K562 (cell line): ENCODE measurements around the gene NKX1-2. TPM values are rescaled to one million over a fixed set of nuclear protein-coding genes. Genes with fewer than 3 reads are reported as not detected.

Experiments used
- ATAC-seq: fragments of 200-7000 bp; cut with Tn5 transposase; 3 replicates; pipeline ENCODE4 v1.9.1; 2020; ENCODE audit warnings: moderate library complexity
- BruUV-seq: library from RNA; stranded (reverse); fragments of 400-500 nt; replicated peaks from 2 replicates; lab custom pipeline; 2021; lab: Mats Ljungman, UMichigan
- CTCF ChIA-PET: fragments of 300-600 bp; formaldehyde crosslinking; extraction: SDS; loops from one replicate; lab custom pipeline; 2021; ENCODE audit warnings: low intra/inter-chr PET ratio; lab: Yijun Ruan, JAX
- POLR2A ChIA-PET: fragments of 300-600, 350-650 bp; sonication (Branson Sonifier 250); formaldehyde crosslinking; extraction: SDS; loops from one replicate; lab custom pipeline; 2021; ENCODE audit warnings: antibody characterized with exemption, inconsistent platforms; lab: Yijun Ruan, JAX
- DNase-seq, 4 experiments: peaks; one replicate each; pipeline versions ENCODE4 v3.0.0 to v3.0.0-alpha.2; 2011 to 2018; ENCODE audit warnings: low spot score in 3 of 4, mixed read lengths in 3 of 4; ENCODE audit errors: extremely low read depth in 1 of 4
- FAIRE-seq: peaks from 2 replicates; lab custom pipeline; 2011; peaks lifted over from hg19 to GRCh38; lab: Jason Lieb, UNC
- H2AFZ ChIP-seq: 2 replicates; pipeline ENCODE4 v1.6.0; 2011; ENCODE audit warnings: low read depth, low read length, control low read depth, inconsistent platforms
- H3K27ac ChIP-seq: fragments of 200-600 bp; 3 replicates; pipeline ENCODE4 v1.8.0; 2011; ENCODE audit warnings: low read depth, mild to moderate bottlenecking, control low read depth, inconsistent platforms, low read length, moderate library complexity, mixed read lengths; ENCODE audit errors: extremely low read depth
- H3K27me3 ChIP-seq, 2 experiments: fragments of 300-600 bp in 1 of 2; 2 replicates in 1 of 2; 3 replicates in 1 of 2; pipeline versions ENCODE4 v1.6.0 to v1.8.0; 2011; ENCODE audit warnings: inconsistent platforms in 2 of 2, low read length in 2 of 2, mild to moderate bottlenecking in 1 of 2, mixed read lengths in 1 of 2, moderate library complexity in 1 of 2; ENCODE audit not compliant: control insufficient read depth in 2 of 2, insufficient read depth in 2 of 2
- H3K36me3 ChIP-seq: fragments of 300-600 bp; 3 replicates; pipeline ENCODE4 v1.8.0; 2011; ENCODE audit warnings: mild to moderate bottlenecking, low read length, inconsistent platforms; ENCODE audit not compliant: control insufficient read depth, insufficient read depth
- H3K4me1 ChIP-seq, 2 experiments: fragments of 200-600 bp in 1 of 2; replicated peaks in 1 of 2; 2 replicates in 1 of 2; 3 replicates in 1 of 2; pipeline versions ENCODE4 v1.5.1 to v1.8.0; 2011; ENCODE audit warnings: inconsistent platforms in 2 of 2, low read length in 2 of 2, mild to moderate bottlenecking in 1 of 2, mixed read lengths in 1 of 2, moderate library complexity in 1 of 2; ENCODE audit not compliant: control insufficient read depth in 2 of 2, insufficient read depth in 2 of 2
- H3K4me2 ChIP-seq: 2 replicates; pipeline ENCODE4 v1.6.1; 2011; ENCODE audit warnings: low read length, control low read depth, inconsistent platforms, mixed read lengths; ENCODE audit not compliant: insufficient read depth
- H3K4me3 ChIP-seq: fragments of 200-600 bp; sonication (generic), shearing (Covaris generic); 2 replicates; pipeline ENCODE4 v1.5.1; 2016; ENCODE audit warnings: control low read depth, inconsistent platforms
- H3K79me2 ChIP-seq: fragments of 200-600 bp; 3 replicates; pipeline ENCODE4 v1.8.0; 2011; ENCODE audit warnings: low read length, inconsistent platforms; ENCODE audit not compliant: control insufficient read depth, insufficient read depth
- H3K9ac ChIP-seq, 2 experiments: 2 replicates each; pipeline versions ENCODE4 v1.6.0 to v1.6.1; 2011; ENCODE audit warnings: low read depth in 2 of 2, low read length in 2 of 2, control low read depth in 1 of 2, inconsistent platforms in 1 of 2, mild to moderate bottlenecking in 1 of 2, mixed read lengths in 1 of 2; ENCODE audit not compliant: insufficient read depth in 1 of 2
- H3K9me1 ChIP-seq: one replicate; pipeline ENCODE4 v1.6.0; 2011; ENCODE audit warnings: inconsistent platforms, mild to moderate bottlenecking, low read length, moderate library complexity; ENCODE audit not compliant: control insufficient read depth, insufficient read depth
- H3K9me3 ChIP-seq: replicated peaks from 2 replicates; pipeline ENCODE4 v1.5.1; 2011; ENCODE audit warnings: low read depth, low read length, inconsistent platforms; ENCODE audit not compliant: control insufficient read depth, insufficient read depth
- H4K20me1 ChIP-seq: replicated peaks from 2 replicates; pipeline ENCODE4 v1.6.1; 2011; ENCODE audit warnings: low read length, inconsistent platforms, mixed read lengths; ENCODE audit not compliant: control insufficient read depth, insufficient read depth
- CBFA2T2 ChIP-seq: fragments of 450-650 bp; conservative IDR thresholded peaks from 2 replicates; pipeline ENCODE4 v1.6.1; 2017; ENCODE audit warnings: mild to moderate bottlenecking
- CBFA2T3 ChIP-seq: fragments of 450-650 bp; IDR thresholded peaks from 2 replicates; pipeline ENCODE4 v1.6.1; 2017
- GTF2E2 ChIP-seq: fragments of 200-800 bp; sonication (Bioruptor generic); IDR thresholded peaks from 2 replicates; pipeline ENCODE4 v1.6.1; 2016; ENCODE audit warnings: missing genetic modification characterization, missing compliant biosample characterization
- MAZ ChIP-seq, 2 experiments: fragments of 450-650 bp in 1 of 2; sonication (generic) in 1 of 2; formaldehyde crosslinking; IDR thresholded peaks in 1 of 2; conservative IDR thresholded peaks in 1 of 2; 2 replicates each; pipeline versions ENCODE4 v1.4.0 to v1.5.0; 2020; ENCODE audit warnings: mild to moderate bottlenecking in 1 of 2, missing genetic modification reagents in 1 of 2
- RCOR1 ChIP-seq, 2 experiments: IDR thresholded peaks; 2 replicates each; pipeline ENCODE4 v1.6.1; 2012; ENCODE audit warnings: low read depth in 2 of 2, low read length in 2 of 2, borderline replicate concordance in 1 of 2, improper control_type of control experiment in 1 of 2
- TBL1XR1 ChIP-seq, 2 experiments: IDR thresholded peaks; 2 replicates each; pipeline ENCODE4 v1.6.1; 2012; ENCODE audit warnings: improper control_type of control experiment in 2 of 2, low read length in 2 of 2, mild to moderate bottlenecking in 1 of 2
- TCF3 ChIP-seq: sonication (generic); formaldehyde crosslinking; IDR thresholded peaks from 2 replicates; pipeline ENCODE4 v1.4.0; 2020; ENCODE audit warnings: mild to moderate bottlenecking, missing genetic modification reagents
- ZFX ChIP-seq: sonication (generic); formaldehyde crosslinking; IDR thresholded peaks from 2 replicates; pipeline ENCODE4 v1.8.0; 2022; ENCODE audit warnings: mild to moderate bottlenecking, missing genetic modification reagents, moderate library complexity
- WGBS: fragments of 100-300 bp; shearing (Covaris generic); methylation state at CpG from one replicate; pipeline ENCODE4 v1.1.6; 2016; ENCODE audit warnings: low coverage, mixed read lengths; ENCODE audit not compliant: insufficient coverage; ENCODE audit errors: missing lambda C conversion rate; 5-methylcytosine and 5-hydroxymethylcytosine counted together
- in situ Hi-C: fragments of 300-500 bp; cut with MboI; formaldehyde crosslinking; loops from 4 replicates; pipeline ENCODE4 v1.15.0; 2018; ENCODE audit warnings: inconsistent platforms, mixed read lengths
- intact Hi-C: fragments of 100-400 bp; cut with micrococcal nuclease; formaldehyde crosslinking; loops from 2 replicates; pipeline ENCODE4 v1.14.2; 2022
- polyA plus RNA-seq, 8 experiments: library from polyadenylated mRNA; depleted of rRNA in 4 of 8; stranded (reverse) in 5 of 8; unstranded in 3 of 8; fragments of >200 nt; fragmentation: Nextera tagmentation in 2 of 8; fragmentation: Illumina TruSeq in 1 of 8; extraction: Ambion mirVana in 2 of 8; extraction: Trizol in 1 of 8; gene quantifications; 2 replicates each; pipeline versions ENCODE4 v1.2.1 to v1.2.3, GENCODE V29; 2011 to 2014; ENCODE audit warnings: inconsistent platforms in 1 of 8, missing spikeins in 1 of 8
- total RNA-seq, 7 experiments: library from RNA; depleted of rRNA in 6 of 7; stranded (reverse); fragments of >200 nt in 6 of 7; fragmentation: Illumina TruSeq in 2 of 7; extraction: Trizol in 2 of 7; gene quantifications; 2 replicates each; pipeline versions ENCODE4 v1.2.1 to v1.2.3, GENCODE V29; 2011 to 2021; ENCODE audit warnings: low replicate concordance in 1 of 7
- TF ChIP-seq, protein P1 (sequence below): sonication (generic); IDR thresholded peaks from 2 replicates; pipeline ENCODE4 v1.6.1; 2016
- TF ChIP-seq, protein P2 (sequence below): sonication (generic); formaldehyde crosslinking; IDR thresholded peaks from 2 replicates; pipeline ENCODE4 v1.8.0; 2022; ENCODE audit warnings: mild to moderate bottlenecking, missing genetic modification reagents

The NKX1-2 gene
- total and polyA plus RNA-seq, 9 of the 15 experiments (the other 6 are each of a cell fraction or from before 2014, with no cell fraction given), result not detected

DNA sequence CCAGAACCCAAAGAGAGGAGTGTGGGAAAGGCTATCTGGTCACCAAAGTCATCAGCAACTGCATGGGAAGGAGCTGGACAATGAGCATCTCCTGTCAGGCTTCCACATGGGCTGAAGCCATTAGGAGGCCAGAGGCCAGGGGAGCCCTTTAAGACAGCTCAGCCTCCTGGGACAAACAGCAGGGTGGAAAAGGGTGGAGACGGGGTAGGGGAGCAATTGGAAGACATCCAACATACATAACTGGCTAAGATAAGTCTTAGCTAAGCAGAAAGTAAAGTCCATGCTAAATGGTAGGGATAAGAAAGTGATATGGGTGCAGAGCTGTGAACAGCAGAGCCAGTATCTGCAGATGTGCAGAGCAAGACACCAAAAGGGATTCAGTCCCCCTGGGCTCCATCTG, 29.6 kb downstream of the NKX1-2 start (continued):
- TF ChIP-seq, protein P1, sequence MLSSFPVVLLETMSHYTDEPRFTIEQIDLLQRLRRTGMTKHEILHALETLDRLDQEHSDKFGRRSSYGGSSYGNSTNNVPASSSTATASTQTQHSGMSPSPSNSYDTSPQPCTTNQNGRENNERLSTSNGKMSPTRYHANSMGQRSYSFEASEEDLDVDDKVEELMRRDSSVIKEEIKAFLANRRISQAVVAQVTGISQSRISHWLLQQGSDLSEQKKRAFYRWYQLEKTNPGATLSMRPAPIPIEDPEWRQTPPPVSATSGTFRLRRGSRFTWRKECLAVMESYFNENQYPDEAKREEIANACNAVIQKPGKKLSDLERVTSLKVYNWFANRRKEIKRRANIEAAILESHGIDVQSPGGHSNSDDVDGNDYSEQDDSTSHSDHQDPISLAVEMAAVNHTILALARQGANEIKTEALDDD, result peak; percentile 68; the same call in 1 of the 2 replicates
- peak; percentile 85 for TF ChIP-seq CBFA2T3
- TF ChIP-seq RCOR1 (IDR thresholded peaks at IDR 0.05; ENCODE audit: borderline replicate concordance in 1 of 2, low read depth in 2 of 2, low read length in 2 of 2), result peak in 1 of 2 experiments; percentile 21; a peak in 1 of 4 replicates
- peak; percentile 30 for TF ChIP-seq ZFX (CRISPR knock-in tag)
- peak; percentile 75 for TF ChIP-seq CBFA2T2
- 0 out of 4 replicates have a peak, but pooled peaks of 1 of the 2 experiments have one; percentile 30 for TF ChIP-seq TBL1XR1 (IDR thresholded peaks at IDR 0.05; ENCODE audit: low read length in 2 of 2)
- peak; percentile 46 for TF ChIP-seq TCF3 (CRISPR knock-in tag)
- TF ChIP-seq GTF2E2 (tag), result no peak

DNA sequence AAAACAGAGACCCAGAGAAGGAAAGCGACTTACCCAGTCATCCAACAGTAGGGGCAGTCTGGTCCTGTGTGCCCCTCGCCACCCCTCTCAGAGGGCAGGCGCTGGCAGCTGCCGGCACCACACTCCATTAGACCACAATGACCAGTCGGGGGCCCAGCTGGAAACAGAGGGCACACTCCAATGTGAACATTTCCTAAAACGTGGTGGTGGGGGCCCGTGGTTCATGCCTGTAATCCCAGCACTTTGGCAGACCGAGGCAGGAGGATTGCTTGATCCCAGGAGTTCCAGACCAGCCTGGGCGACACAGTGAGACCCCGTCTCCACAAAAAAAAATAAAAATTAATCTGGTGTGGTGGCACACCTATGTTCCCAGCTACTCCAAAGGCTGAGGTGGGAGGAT, 30.2 kb downstream of the NKX1-2 start:
- 44% methylated on average over 7 of the region's 10 CpGs for WGBS
- Histone ChIP-seq H3K79me2 (peaks cover 41% of the 10 kb centered on the region), H3K9me3 (no peaks in the 10 kb centered on the region), H2AFZ (peak overlapping the region; percentile 79), H3K9ac (peak overlapping the region; percentile 63 to 83; a peak in 3 of 4 replicates), H3K36me3 (peaks cover 9% of the 10 kb centered on the region; the same call in 2 of the 3 replicates), H3K27ac (peak overlapping the region; percentile 75), H3K4me1 (peaks cover 43% of the 10 kb centered on the region in 2 experiments), H3K4me3 (peak overlapping the region; percentile 69), H4K20me1 (peaks cover 14% of the 10 kb centered on the region; the same call in 1 of the 2 replicates), H3K4me2 (peak overlapping the region; percentile 77), H3K27me3 (no peaks in the 10 kb centered on the region), H3K9me1 (no peaks in the 10 kb centered on the region)
- CTCF ChIA-PET, result no interaction called here
- POLR2A ChIA-PET, result interaction anchor here (0.6 to 1.2 kb wide), 4 partner anchors 11 to 290 kb away, joined by 3 to 6 read pairs (median 3); partner anchors contain the start of gene LHPP
- FAIRE-seq (no peak), ATAC-seq (no peak), DNase-seq (no peak)
- BruUV-seq, result no TSS peak
- in situ Hi-C loops (no loop called here), intact Hi-C loops (loop anchor here (2.0 to 5.0 kb wide), 3 partner anchors 37 to 68 kb away; no protein-coding TSS in a partner anchor)
- no peak for TF ChIP-seq MAZ (CRISPR knock-in tag; conservative IDR thresholded peaks at IDR 0.05 in 1 of 2, IDR thresholded peaks at IDR 0.05 in 1 of 2)
- TF ChIP-seq, protein P2, sequence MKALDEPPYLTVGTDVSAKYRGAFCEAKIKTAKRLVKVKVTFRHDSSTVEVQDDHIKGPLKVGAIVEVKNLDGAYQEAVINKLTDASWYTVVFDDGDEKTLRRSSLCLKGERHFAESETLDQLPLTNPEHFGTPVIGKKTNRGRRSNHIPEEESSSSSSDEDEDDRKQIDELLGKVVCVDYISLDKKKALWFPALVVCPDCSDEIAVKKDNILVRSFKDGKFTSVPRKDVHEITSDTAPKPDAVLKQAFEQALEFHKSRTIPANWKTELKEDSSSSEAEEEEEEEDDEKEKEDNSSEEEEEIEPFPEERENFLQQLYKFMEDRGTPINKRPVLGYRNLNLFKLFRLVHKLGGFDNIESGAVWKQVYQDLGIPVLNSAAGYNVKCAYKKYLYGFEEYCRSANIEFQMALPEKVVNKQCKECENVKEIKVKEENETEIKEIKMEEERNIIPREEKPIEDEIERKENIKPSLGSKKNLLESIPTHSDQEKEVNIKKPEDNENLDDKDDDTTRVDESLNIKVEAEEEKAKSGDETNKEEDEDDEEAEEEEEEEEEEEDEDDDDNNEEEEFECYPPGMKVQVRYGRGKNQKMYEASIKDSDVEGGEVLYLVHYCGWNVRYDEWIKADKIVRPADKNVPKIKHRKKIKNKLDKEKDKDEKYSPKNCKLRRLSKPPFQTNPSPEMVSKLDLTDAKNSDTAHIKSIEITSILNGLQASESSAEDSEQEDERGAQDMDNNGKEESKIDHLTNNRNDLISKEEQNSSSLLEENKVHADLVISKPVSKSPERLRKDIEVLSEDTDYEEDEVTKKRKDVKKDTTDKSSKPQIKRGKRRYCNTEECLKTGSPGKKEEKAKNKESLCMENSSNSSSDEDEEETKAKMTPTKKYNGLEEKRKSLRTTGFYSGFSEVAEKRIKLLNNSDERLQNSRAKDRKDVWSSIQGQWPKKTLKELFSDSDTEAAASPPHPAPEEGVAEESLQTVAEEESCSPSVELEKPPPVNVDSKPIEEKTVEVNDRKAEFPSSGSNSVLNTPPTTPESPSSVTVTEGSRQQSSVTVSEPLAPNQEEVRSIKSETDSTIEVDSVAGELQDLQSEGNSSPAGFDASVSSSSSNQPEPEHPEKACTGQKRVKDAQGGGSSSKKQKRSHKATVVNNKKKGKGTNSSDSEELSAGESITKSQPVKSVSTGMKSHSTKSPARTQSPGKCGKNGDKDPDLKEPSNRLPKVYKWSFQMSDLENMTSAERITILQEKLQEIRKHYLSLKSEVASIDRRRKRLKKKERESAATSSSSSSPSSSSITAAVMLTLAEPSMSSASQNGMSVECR (CRISPR knock-in tag), result 0 out of 2 replicates have a peak, but pooled peaks have one; percentile 21
